ENCODE results near the gene FKRP. TPM values are rescaled to one million over a fixed set of nuclear protein-coding genes. Genes with fewer than 3 reads are reported as not detected.

The FKRP gene
- total RNA-seq, 1 donor from 2014 or later, result 13.2 TPM

DNA sequence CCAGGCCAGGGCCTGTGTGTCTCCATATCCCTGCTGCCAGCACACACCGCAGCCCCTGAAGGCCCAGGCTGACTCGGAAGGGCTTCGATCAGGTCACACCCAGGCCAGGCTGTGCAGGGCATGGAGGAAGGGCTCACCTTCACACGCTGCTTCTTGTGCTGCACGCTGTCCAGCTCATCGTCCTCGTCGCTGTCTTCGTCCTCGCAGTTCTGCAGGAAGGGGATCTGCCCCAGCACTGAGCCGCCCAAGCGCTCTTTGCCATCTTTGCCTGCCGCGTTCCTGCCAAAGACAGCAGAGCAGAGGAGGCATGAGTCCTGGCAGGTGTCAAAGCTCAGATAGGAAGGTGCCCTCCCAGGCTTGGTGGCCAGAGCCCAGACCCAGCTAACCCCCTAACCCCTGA, 15.3 kb upstream of the FKRP start:
- no peaks in the 10 kb centered on the region for H3K9me3 ChIP-seq
- H3K27ac ChIP-seq, result no peak overlapping the region
- intact Hi-C loops (cut with DNase I), result no loop called here
- ATAC-seq, result no peak
- peaks cover 100% of the 10 kb centered on the region for H3K36me3 ChIP-seq
- H3K4me1 ChIP-seq, result peaks cover 54% of the 10 kb centered on the region
- no peak for DNase-seq
- no peaks in the 10 kb centered on the region for H3K27me3 ChIP-seq (ENCODE audit: low read depth)
- TF ChIP-seq, protein P1, sequence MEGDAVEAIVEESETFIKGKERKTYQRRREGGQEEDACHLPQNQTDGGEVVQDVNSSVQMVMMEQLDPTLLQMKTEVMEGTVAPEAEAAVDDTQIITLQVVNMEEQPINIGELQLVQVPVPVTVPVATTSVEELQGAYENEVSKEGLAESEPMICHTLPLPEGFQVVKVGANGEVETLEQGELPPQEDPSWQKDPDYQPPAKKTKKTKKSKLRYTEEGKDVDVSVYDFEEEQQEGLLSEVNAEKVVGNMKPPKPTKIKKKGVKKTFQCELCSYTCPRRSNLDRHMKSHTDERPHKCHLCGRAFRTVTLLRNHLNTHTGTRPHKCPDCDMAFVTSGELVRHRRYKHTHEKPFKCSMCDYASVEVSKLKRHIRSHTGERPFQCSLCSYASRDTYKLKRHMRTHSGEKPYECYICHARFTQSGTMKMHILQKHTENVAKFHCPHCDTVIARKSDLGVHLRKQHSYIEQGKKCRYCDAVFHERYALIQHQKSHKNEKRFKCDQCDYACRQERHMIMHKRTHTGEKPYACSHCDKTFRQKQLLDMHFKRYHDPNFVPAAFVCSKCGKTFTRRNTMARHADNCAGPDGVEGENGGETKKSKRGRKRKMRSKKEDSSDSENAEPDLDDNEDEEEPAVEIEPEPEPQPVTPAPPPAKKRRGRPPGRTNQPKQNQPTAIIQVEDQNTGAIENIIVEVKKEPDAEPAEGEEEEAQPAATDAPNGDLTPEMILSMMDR (IDR thresholded peaks at IDR 0.05), result no peak
- H3K4me3 ChIP-seq, result no peak overlapping the region

DNA sequence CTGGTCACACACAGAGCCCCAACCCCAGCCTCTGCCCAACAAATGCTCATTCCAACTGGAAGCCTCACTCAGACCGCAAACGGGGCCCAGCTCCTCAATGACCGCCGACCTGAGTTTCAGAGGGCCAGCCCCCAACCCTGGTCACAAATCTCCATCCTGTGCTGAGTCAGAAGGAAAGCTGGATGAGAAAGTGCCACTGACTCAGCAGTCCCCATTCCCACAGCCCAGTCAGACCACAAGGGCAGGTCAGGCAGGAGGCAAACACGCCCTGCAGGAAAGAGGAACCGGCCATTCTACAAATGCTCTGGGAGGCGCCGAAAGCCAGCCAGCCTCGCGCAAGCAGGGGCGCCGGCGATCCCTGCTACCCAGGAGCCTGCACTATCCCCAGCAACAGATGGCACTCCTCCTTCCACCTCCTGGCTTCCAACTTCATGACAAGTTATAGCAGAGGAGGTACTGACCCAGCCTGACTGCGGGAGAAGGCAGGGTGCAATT, 14.8 kb upstream of the FKRP start:
- no peak overlapping the region for H3K4me3 ChIP-seq

DNA sequence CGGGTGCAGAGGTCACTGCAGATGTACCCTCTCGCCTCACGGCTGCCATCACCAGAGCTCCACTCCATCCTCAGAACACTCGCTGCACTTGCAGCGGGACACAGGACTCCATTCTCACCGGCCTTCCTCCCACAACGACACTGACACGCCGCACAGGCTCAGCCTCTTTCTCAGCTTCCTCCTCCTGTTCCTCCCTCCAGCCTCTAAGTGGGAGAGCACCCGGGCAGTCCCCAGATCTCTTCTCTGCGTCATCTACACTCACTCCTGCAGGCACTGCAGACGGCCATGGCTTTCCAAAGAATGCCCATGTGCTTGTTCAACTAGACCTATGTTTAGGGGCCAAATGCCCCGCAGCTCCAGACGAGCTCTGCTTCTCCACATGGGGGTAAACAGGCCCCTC, 14.3 kb upstream of the FKRP start:
- Histone ChIP-seq H3K27me3 (ENCODE audit: low read depth) (no peaks in the 10 kb centered on the region), H3K4me1 (peaks cover 60% of the 10 kb centered on the region), H3K36me3 (peaks cover 100% of the 10 kb centered on the region), H3K27ac (peak overlapping the region; percentile 21), H3K4me3 (no peak overlapping the region), H3K9me3 (no peaks in the 10 kb centered on the region)
- ATAC-seq (peak in 1 of 2 donors; percentile 32), DNase-seq (no peak)
- intact Hi-C loops (cut with DNase I), result no loop called here
- TF ChIP-seq, protein P1 (IDR thresholded peaks at IDR 0.05), result no peak

More for the DNA sequence above, 14.8 kb upstream of the FKRP start:
- intact Hi-C loops (cut with DNase I), result no loop called here
- peaks cover 100% of the 10 kb centered on the region for H3K36me3 ChIP-seq
- H3K27ac ChIP-seq, result peak overlapping the region; percentile 21
- H3K27me3 ChIP-seq (ENCODE audit: low read depth), result no peaks in the 10 kb centered on the region
- H3K4me1 ChIP-seq, result peaks cover 57% of the 10 kb centered on the region
- TF ChIP-seq, protein P1 (IDR thresholded peaks at IDR 0.05), result no peak
- ATAC-seq, result peak; percentile 22 to 63
- H3K9me3 ChIP-seq, result no peaks in the 10 kb centered on the region
- DNase-seq, result peak; percentile 78

DNA sequence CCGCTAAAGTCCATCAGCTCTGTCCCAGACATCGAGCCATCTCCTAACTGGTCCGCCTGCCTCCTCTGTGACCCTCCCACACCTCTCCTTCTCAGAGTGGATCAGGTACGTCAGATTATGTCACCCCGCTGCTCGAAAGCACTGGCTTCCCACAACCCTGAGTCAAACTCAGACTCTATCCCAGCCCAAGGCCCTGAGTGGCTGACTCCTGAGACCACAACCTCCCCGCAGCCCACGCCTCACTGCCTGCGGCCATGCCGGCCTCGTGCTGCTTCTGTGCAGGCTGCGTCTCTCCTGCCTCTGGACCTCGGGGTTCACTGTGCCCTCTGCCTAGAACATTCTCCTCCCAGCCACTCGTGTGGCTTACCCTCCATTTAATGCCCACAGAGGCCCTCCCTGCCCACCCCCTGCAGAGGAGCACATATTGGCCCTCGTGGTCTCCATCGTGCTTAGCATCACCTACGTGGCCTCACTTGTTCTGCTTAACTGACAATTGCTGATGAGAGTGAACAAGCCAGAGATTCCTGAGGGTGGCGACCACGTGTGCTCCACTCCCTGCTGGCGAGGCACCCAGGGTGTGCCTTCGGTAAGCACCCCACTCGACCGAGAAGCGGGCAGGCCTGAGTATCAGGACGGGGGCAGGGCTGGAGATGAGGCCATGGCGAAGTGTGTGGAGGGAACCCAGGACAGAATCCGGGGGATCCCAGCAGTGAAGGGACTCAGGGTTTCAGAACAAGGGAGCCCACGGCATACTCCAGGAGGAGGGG, 13.5 kb upstream of the FKRP start:
- Histone ChIP-seq H3K4me3 (no peak overlapping the region), H3K4me1 (peaks cover 67% of the 10 kb centered on the region), H3K36me3 (peaks cover 100% of the 10 kb centered on the region), H3K27me3 (ENCODE audit: low read depth) (no peaks in the 10 kb centered on the region), H3K27ac (peak overlapping the region; percentile 74), H3K9me3 (no peaks in the 10 kb centered on the region)
- intact Hi-C loops (cut with DNase I), result no loop called here
- TF ChIP-seq, protein P1 (IDR thresholded peaks at IDR 0.05), result no peak
- ATAC-seq (peak; percentile 28 to 31), DNase-seq (no peak)

DNA sequence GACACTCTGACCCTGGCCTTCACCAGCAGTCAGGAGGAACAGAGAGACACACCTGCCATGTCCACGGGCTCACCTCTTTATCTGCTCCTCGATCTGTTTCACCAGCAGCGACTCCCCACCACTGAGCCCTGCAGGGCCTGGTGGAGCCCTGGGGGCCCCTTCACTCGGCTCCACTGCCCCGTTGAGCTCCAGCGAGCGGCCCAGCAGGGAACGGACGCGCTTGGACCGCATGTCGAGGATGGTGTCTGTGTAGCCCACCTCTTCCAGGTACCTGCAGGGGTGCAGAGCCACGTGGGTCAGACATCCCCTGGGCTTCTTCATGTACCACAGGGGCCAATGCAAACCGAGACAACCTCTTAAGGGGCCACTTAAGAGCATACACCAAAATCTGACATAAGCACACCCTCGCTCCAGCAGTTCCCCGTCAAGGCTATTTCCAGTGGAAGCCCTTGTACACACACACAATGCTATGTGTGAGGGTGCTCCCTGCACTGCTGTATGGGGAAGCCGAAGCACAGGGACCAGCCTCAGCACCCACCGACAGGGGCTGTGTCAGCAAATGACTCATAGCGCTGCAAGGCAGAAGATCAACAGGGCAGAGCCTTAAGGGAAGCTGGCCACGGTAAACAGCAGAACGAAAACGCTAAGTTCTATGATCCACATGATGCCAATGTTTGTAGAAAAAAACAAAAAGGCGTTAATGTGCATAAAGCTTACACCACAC, 12.7 kb upstream of the FKRP start:
- Histone ChIP-seq H3K27me3 (ENCODE audit: low read depth) (no peaks in the 10 kb centered on the region), H3K36me3 (peaks cover 100% of the 10 kb centered on the region), H3K27ac (peak overlapping the region; percentile 74), H3K4me1 (peaks cover 68% of the 10 kb centered on the region), H3K4me3 (no peak overlapping the region), H3K9me3 (no peaks in the 10 kb centered on the region)
- DNase-seq (peak; percentile 79), ATAC-seq (peak; percentile 46 to 72)
- TF ChIP-seq, protein P1 (IDR thresholded peaks at IDR 0.05), result no peak
- intact Hi-C loops (cut with DNase I), result no loop called here

Data from lower lobe of right lung (tissue), 2 donors.